Measurements from ENCODE around the gene PLD2. TPM values are rescaled to one million over a fixed set of nuclear protein-coding genes. Genes with fewer than 3 reads are reported as not detected.

The PLD2 gene
- total and polyA plus RNA-seq, 9 of the 15 experiments (the other 6 are each of a cell fraction or from before 2014, with no cell fraction given), result 0.20 to 7.5 (median 3.3) TPM

GRCh38 chr17:4833178-4833940, 26.4 kb downstream of the PLD2 start, which contains the start of gene MINK1 (continued):
- TF ChIP-seq EGR1 (conservative IDR thresholded peaks at IDR 0.05) (peak; percentile 25), JUND (IDR thresholded peaks at IDR 0.05; ENCODE audit: borderline replicate concordance, low read depth, low read length) (no peak), JUND (tag; IDR thresholded peaks at IDR 0.05; ENCODE audit: borderline replicate concordance, low read depth, low read length) (no peak), HDAC3 (IDR thresholded peaks at IDR 0.05; ENCODE audit: borderline replicate concordance, partially characterized antibody) (no peak), SRSF7 (optimal IDR thresholded peaks at IDR 0.05; ENCODE audit: low read depth, low read length) (no peak), ZBTB33 (CRISPR knock-in tag; IDR thresholded peaks at IDR 0.05) (no peak), CREB3L1 (IDR thresholded peaks at IDR 0.05; ENCODE audit: borderline replicate concordance, low read depth) (0 out of 2 replicates have a peak, but pooled peaks have one; percentile 67), PTRF (tag; IDR thresholded peaks at IDR 0.05) (no peak), TEAD2 (tag; IDR thresholded peaks at IDR 0.05) (no peak), POLR2AphosphoS2 (IDR thresholded peaks at IDR 0.05; ENCODE audit: low read length) (no peak), CTBP1 (IDR thresholded peaks at IDR 0.05; ENCODE audit: borderline replicate concordance) (peak; percentile 92), ATF6 (CRISPR knock-in tag; IDR thresholded peaks at IDR 0.05) (no peak), MYNN (IDR thresholded peaks at IDR 0.05) (no peak), MYNN (CRISPR knock-in tag; IDR thresholded peaks at IDR 0.05) (no peak), HBP1 (CRISPR knock-in tag; IDR thresholded peaks at IDR 0.05) (no peak), EWSR1 (IDR thresholded peaks at IDR 0.05; ENCODE audit: borderline replicate concordance, low read depth, partially characterized antibody) (no peak), NR4A1 (CRISPR knock-in tag; IDR thresholded peaks at IDR 0.05) (no peak), NR4A1 (tag; IDR thresholded peaks at IDR 0.05) (no peak), HMG20B (CRISPR knock-in tag; IDR thresholded peaks at IDR 0.05) (no peak), HCFC1 (IDR thresholded peaks at IDR 0.05; ENCODE audit: low read depth, low read length) (no peak), CBX2 (IDR thresholded peaks at IDR 0.05; ENCODE audit: insufficient read depth, low read length, poor library complexity, severe bottlenecking) (no peak)
